HG02884 (cell line): ENCODE results near the gene XXYLT1.

Source experiments
- ATAC-seq: cut with Tn5 transposase; IDR thresholded peaks from one replicate; pipeline ENCODE4 v1.9.1; 2021; ENCODE audit warnings: mild to moderate bottlenecking, moderate library complexity; ENCODE audit not compliant: unreplicated experiment

The XXYLT1 gene

DNA sequence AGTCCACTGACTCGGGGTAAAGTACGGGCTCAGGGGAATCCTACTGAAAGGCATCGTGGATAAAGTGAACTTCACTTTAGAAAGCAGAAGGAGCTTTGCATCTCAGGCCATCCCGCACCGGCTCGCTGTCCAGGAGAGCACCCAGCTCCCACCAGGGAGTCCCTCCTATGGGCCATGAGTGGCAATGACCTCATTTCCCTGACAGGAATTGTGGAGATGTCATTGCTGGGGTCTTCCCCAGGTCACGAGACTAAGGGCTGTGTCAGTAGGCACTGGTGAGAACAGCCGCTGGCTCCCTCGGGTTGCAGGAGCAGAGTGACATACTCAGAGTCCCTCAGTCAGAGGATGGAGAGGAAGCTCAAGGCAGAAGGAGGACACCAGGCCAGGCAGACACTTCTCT, 97.3 kb downstream of the XXYLT1 start:
- ATAC-seq, result no peak

DNA sequence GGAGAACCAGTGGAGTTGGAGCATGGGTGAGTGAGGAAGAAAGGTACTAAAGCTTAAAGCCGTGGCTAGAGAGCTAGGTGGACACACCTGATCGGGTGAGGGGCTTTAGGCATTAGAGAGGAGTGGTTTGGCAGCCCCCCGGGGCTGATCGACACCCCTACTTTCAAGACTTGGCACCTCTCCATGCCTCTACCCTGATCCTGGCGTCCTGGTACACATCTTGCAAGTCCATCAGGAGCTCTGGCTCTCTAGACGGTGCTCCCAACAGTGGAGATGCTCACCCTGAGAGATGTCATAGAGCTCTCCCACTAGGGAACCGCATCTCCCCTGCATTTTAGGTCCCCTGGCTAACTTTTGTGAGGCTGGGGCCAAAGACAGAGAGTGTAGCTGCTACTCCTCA, 98.1 kb downstream of the XXYLT1 start:
- no peak for ATAC-seq

DNA sequence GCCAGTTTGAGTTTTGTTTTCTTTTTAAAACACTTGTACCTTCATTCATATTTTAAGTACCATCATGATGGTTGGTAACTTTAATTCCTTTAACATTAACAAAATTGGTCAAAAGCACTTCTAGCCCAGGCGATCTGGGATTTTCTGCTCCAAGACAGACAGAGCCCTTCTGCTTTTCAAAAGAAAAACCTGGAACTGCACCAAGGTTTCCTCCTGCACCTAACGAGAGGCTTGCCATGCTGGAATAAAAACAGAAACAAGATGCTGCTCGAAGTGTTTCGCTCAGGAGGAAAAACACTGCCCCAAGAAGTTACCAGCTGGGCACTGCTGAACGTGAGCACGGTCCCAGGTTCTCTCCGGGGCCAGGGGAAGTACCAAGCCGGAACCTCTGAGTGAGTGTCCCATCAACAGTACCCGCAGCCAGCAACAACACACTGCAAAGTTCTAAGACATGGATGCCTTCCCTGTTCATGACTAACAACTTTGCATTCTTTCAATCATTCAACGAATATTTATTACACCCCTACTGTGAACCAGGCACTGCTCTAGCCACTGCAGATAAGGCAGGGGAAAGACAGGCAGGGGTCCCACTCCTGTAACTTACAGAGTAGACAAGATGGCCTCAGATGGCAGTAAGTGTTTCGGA, 98.8 kb downstream of the XXYLT1 start:
- no peak for ATAC-seq

DNA sequence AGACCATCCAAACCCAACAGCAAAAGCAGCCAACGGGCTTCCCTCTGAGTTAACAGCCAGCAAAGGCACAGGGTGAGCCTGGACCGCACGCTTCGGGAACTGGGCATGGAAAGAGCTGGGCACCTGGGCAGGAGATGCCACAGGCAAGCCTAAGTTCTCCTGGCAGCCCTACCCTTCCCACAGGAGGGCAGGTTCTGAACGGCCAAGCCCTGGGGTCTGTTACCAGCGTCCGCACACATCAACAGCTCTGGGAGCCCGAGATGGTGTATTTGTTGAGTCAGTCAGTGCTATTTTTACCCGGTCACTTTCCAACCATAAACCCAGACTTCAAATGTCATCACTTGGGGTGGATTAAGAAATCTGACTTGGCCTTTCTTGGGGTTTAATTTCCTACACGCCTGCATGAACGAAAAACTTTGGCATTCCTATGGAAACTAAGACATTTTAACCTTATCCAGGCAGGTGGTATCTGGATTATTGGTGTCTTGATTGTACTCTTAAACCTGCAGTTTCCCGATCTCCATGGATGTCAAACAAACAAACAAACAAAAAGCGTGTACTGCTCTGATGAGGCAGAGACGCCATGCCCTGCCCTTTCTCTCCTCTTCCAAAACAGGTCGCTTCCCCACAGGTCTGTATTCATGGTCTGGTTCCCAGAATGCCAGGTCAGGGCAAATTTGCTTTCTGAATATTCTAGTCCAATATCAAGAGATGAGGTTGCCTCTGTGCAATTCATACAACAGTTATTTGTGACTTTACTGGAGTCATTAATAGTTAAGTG, 99.7 kb downstream of the XXYLT1 start:
- no peak for ATAC-seq

DNA sequence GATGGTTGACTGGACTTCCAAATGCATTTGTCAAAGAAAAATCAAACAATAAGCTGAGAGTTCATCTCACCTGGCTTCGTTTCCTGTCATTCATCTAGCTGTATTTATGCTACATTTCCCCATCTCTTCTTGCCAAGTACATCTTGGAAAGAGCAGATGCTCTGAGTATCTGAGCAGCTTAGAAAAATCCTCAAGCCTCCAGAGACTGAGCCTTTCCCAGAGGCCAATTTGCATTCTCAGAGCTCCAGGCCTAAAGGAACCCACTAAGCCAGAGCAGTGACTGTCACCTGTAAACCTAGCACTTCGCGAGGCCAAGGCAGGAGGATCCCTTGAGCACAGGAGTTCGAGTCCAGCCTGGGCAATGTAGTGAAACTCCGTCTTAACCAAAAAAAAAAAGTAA, 100.5 kb downstream of the XXYLT1 start:
- no peak for ATAC-seq

DNA sequence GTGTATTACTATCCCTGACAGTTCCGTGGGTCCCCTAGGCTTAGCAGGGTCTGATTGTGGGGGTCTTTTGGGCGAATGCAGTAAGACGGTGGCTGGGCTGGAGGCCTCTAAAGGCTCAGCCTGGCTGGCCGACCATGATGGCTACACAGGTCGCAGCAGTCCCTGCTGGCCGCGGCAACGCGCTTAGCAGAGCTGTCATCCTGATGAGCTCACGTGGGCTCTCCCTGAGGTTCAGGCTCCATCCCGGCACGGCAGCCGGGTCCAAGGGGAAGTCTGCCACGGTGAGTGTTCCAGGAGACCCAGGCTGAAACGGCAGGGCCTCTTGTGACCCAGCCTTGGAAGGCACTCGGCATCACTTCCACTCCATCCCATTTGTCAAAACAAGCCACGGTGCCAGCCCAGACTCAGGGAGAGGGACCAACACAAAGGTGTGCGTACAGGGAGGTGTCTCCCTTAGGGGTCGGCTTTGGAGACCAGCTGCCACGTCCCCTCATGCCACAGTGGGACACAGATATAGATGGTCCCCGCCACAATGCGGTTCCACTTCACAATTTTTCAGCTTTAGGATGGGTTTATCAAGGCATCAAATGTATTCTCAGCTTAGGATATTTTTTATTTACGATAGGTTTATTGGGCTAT, 101.8 kb downstream of the XXYLT1 start:
- ATAC-seq, result no peak

DNA sequence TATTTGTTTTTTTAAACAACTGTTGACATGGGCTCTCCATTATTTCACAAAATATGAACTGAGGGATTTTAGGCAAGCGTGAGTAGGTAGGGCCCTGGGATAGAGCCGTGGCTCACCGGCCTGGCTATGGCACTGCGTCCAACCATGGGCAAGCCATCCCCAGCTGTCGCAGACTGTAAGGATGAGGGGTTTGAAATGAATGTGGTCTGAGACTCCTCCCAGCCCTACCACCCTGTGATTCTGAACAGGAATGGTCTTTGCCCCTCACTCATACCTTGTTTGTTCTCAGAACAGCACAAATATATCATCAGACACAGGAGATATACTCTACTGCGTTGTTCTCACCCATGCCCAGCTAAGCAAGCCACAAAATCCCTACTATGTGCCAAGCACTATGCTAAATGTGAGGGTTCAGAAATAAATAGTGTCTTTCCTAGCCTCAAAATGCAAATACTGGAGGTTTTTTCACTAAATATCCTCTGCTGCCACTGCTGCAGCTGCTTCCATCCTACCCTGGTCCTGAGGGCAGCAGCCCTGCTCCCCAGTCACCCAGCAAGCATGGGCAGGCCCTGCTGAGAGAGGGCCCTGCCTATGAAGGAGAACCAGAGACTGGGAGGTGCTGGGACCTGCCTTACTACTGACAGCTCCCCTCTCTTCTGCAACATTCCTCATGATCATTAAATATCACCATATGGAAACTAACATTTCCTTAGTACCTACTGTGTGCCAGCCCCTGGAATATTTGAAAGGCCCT, 102.8 kb downstream of the XXYLT1 start:
- ATAC-seq, result no peak

DNA sequence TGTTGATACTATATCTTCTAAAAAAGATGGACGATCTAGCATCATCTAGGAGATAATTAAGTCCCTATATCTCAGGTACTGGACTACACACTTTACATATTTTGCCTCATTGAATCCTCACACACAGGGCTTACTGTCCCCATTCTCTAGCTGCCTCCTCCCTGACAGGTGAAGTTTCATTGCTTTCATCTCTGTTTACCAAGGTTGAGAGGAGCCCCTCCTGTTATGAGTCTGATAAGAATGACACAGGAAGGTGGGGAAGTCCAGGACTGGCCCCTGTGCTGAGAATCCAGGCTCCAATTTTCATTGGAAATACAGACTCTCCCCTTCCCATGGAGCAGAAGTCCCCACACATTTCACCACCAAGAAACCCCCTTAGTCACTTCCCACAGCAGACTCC, 105.2 kb downstream of the XXYLT1 start:
- ATAC-seq, result no peak

DNA sequence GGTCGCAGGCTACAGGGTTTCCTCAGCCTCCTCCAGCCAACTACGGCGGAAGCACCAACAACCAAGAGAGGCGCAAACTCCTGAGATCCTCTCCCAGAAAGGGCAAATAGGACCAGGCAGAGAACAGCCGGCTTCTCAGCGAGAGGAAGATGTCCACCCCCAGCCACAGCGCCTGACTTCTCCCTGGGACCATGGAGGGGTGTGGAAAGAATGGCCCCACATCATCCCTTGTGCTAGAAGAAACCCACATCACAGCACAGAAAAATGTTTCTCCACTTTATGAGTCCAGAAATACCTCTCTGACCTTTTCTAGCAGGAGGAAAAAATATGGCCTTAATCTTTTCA, 105.7 kb downstream of the XXYLT1 start:
- no peak for ATAC-seq

DNA sequence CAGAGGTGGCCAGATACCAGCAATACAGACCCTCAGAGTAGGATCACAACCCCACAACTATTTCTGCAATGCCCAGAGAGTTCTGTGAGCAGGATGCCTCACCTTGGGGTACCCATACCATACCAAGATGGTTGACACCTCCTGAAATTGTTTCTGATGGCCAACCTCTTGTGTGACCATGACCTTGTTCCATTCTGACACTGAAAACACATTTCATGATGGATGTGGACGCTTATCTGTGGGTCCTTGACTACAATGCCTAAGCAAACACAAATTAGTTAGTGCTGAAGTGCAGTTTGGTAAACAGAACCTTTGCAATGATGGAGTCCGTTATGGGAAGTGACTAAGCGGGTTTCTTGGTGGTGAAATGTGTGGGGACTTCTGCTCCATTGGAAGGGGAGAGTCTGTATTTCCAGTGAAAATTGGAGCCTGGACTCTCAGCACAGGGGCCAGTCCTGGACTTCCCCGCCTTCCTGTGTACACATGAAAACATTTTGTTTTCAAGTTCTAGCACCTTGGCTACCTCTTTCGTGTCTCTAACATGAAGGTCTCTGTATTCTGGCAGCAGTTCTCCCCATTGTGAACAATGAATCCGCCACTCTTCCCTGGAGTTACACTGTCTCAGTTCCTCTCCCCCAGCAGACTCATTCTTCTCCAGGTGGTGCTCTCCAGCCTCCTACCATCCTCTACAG, 106.2 kb downstream of the XXYLT1 start:
- ATAC-seq, result no peak

DNA sequence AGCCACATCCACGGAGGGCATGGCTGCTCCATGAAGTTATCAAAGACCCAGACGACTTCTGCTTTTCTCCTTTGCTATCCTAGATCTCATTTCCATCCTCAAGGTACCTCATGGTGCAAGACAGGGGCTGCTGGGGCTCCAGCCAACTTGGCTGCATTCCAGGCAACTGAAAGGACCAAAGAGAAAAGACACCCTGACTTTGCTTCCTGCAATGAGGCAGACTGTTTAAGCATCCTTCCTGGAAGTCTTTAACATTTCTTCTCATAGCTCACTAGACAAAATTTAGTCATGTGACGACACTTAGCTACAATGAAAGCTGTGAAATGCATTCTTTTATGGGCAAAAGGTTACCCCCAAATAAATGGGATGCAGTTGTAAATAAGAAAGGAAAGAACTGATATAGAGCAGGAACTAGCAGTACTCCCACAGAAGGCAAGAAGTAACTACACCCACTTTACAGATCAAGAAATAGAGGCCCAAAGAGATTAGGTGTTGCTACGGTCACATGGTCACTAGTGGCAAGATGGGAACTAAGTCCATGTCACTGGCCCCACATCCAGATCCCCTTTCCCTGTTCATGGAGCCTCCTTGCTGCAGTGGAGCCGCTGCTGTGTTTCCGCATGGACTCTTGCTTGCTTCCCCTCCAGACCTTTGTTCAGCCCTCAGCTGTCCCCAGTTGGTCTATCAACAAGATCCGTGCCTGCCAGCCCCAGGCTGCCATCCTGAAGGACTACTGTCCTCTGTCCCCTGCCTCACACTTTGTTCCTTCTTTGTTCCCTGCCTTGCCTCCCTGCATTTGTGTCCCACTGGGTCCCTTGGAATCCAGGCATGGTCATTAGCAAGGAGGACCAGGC, 107.0 kb downstream of the XXYLT1 start:
- ATAC-seq, result no peak

DNA sequence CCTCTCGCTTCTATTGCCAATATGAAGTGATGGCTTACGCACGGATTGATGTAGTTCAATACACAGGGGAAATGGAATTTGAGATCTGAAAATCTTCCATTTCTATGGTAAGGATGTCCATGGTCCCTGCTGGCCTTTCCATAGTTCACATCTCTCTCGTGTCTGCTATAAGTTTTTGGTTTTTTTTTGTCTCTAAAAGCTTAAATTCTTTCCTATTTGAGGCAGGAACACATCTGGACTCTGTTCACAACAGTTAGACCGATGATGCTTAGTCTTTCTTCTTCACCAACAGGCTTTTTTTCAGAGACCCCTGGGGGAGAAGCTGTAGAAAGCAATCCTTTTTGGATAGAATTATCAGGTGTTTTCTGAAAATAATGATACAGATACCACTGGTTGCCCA, 108.1 kb downstream of the XXYLT1 start:
- no peak for ATAC-seq

DNA sequence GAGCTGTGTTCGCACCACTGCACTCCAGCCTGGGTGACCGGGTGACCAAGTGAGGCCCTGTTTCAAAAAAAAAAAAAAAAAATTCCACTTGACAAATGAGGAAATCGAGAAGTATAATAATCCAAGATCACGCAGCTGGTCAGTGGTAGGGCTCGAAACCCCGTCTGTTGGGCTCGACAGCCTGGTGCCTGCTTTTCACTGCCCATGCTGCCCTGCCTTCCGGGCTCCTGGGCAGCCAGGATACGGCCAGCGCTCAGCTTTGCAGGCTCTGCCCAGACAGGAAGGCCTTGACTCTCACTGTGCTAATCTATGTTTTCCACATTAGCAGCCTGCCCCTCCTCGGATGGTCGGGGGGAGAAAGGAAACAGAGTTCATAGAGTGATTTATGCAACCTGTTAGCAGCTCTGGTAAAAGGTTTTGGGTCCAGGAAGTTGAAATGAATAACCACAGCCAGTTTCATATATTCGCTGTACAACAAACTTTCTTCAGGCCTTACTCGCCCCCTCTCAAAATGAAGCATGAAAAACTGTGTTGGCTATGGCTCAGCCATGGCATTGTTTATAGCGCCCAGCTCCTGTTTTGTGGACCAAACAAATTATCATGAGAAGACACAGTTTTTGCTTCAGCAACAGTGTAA, 108.8 kb downstream of the XXYLT1 start:
- no peak for ATAC-seq

DNA sequence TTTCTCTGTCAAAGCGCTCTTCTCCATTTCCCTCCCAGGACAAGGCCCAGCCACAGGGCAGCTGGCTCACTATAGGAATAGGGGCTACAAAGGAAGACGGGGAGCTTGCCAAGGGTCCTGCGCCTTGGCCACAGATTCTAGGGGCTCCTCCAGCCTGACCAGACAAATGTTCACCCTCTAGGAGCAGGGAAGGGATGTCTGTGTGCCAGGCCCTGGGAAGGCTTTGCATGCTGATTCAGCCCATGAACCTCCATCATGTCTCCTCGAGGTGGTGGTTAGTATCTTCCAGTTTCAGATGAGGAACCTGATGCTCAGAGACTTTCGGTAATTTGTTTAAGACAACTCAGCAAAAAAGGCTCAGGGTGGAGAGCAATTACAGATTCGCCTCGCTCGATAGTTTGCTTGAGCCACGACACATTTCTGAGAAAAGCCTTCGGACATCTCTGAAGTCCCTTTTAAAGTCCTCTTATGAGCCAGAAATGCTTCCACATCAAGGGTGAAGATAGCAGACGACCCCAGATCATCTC, 110.0 kb downstream of the XXYLT1 start:
- ATAC-seq, result no peak

DNA sequence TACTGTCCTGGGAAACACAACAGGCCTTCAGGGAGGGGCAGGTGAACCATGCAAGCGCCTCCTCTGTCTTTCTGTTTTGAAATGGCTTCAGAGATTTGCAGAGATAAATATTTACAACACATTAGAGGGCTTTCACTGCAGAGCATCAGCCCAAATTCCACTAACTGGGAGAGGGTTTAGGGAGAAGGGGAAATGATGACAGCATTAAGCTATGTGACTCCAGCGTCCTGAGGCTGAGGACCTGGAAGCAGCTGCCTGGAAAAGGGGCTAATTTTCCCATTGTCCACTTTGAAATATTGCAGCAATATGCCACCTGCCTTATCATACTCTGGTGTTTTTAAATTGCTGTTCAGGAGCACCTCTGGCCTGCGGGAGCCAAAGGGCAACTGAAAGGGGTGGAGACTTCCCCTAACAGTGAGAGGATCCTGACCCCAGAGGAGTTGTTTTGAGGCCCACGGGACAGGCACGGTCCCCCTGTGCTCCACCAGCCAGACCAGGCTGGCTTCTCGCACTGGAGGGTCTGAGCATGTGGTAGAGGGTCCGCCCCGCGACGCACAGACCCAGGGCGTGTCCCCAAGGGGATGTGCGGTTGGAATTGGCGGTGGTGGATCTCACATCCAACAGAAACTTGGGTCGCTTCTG, 110.6 kb downstream of the XXYLT1 start:
- no peak for ATAC-seq

DNA sequence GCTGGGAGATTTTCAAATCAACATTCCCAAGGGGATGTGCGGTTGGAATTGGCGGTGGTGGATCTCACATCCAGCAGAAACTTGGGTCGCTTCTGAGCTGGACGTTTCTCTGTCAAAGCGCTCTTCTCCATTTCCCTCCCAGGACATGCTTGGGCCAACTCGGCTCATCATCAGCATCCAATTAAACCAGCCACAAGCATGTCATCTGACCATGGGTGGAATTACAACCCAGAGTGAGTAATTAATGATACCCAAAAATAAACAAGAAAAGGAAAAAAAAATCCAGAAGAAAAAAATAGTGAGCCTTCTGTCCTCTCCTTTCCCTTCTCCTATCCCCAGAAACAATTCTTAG, 111.2 kb downstream of the XXYLT1 start:
- ATAC-seq, result no peak

DNA sequence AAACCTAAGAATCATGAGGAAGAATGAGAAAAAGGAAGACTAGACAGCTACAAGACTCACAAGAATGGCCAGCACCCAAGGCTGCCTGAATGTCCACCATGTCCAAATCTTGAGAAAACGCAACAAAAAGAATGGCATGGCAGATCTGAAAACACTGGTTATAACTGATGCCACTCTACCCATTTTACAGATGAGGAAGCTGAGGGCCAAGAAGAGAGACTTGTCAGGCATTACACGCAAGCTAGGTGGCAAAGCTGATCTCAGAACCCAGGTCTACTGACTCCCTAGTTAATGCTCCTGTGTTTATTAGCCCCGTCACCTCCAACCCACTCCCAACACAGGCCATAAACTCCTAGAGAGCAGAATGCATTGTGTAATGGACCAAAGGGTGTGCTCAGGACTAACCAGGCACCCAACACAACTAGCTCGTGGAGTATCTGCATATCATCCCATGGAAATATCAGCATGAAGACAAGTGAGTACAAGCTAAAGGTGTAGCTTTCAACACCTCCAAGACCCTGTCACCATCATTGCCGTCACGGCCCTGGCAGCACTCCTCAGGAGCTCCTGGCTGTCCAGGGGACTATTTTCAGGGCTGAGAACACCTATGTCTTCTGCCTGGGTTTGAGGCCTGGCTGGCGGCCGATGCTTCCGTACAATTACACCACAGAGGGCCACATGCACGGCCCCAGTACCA, 111.7 kb downstream of the XXYLT1 start:
- ATAC-seq, result no peak

DNA sequence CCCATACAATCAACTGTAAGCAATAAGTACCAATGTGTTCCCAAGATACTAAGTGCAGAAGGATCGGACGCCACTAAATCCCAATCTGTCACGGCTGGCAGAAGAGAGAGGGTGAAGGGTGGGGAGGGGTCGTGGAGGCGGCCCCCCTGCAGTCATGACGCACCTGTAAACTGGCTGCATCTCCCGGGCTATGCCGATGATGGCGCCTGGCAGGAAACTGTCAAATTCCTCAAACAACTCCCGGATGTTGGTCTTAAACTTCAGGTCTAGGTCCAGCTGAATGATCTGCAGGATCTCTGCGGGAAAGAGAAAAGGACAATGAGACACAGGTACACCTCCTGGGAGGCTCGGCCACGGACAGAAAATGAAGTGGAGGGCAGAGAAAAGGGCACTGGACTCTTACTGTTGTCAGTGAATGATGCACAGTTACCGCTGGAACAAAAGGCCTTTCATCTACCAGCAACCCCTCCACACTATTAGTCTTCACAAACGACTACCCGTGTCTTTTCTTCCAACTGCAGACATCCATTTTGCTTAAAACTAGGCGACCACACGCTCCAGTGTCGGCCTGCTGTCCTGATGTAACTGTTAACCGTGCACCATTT, 114.6 kb downstream of the XXYLT1 start:
- no peak for ATAC-seq
